GM23248 (cell line): ENCODE measurements around the gene PKIB.

Experiments
- EZH2 ChIP-seq: fragments of 200-600 bp; sonication (generic); IDR thresholded peaks from 2 replicates; pipeline ENCODE4 v1.6.1; 2018; ENCODE audit warnings: antibody characterized with exemption, mild to moderate bottlenecking; ENCODE audit not compliant: insufficient read depth, poor library complexity, severe bottlenecking
- EZH2phosphoT487 ChIP-seq: fragments of 200-600 bp; sonication (generic); IDR thresholded peaks from 2 replicates; pipeline ENCODE4 v1.6.1; 2018; ENCODE audit warnings: antibody characterized with exemption, moderate library complexity, mild to moderate bottlenecking, low read depth; ENCODE audit not compliant: insufficient read depth

GRCh38 chr6:122640366-122640765 is 30.2 kb downstream of the PKIB start:
- no peak for TF ChIP-seq EZH2phosphoT487
- TF ChIP-seq EZH2, result no peak
